Fibroblast of mammary gland (primary cell): ENCODE results near the gene PRAME.

Experiments
- DNase-seq: peaks from one replicate; pipeline ENCODE4 v3.0.0-alpha.2; 2010; ENCODE audit warnings: low read depth
- H3K4me3 ChIP-seq: 2 replicates; pipeline ENCODE4 v1.5.1; 2011; ENCODE audit warnings: low read depth, mild to moderate bottlenecking, low read length, moderate library complexity; ENCODE audit not compliant: control insufficient read depth
- CTCF ChIP-seq: conservative IDR thresholded peaks from 2 replicates; pipeline ENCODE4 v1.5.1; 2011; ENCODE audit warnings: low read depth, low read length, inconsistent platforms; ENCODE audit not compliant: control insufficient read depth, insufficient read depth

Gene PRAME

GRCh38 chr22:22571862-22572261, 12.8 kb upstream of the PRAME start:
- DNase-seq = no peak
- no peak for TF ChIP-seq CTCF

GRCh38 chr22:22571429-22571828, 12.4 kb upstream of the PRAME start:
- TF ChIP-seq CTCF = no peak

More at GRCh38 chr22:22571862-22572261, 12.8 kb upstream of the PRAME start:
- H3K4me3 ChIP-seq = no peak overlapping the region

GRCh38 chr22:22569218-22569617, 10.2 kb upstream of the PRAME start:
- no peak for TF ChIP-seq CTCF
- H3K4me3 ChIP-seq = no peak overlapping the region
- no peak for DNase-seq

More at GRCh38 chr22:22571429-22571828, 12.4 kb upstream of the PRAME start:
- no peak for DNase-seq
- H3K4me3 ChIP-seq = no peak overlapping the region

- peak; percentile 81 for DNase-seq
- no peak overlapping the region for H3K4me3 ChIP-seq
- TF ChIP-seq CTCF = no peak
Observed at GRCh38 chr22:22565981-22566380, 6.9 kb upstream of the PRAME start.

- no peak for DNase-seq
- no peak for TF ChIP-seq CTCF
- H3K4me3 ChIP-seq = no peak overlapping the region
Observed at GRCh38 chr22:22558071-22558971, 744 bp downstream of the PRAME start.

- DNase-seq = no peak
- no peak overlapping the region for H3K4me3 ChIP-seq
- TF ChIP-seq CTCF = no peak
Observed at GRCh38 chr22:22556995-22557925, 1.8 kb downstream of the PRAME start.
